IPS DF 19.7 (cell line): ENCODE data around the gene CCDC116.
"Not testable (repeated sequence)": the region's sequence is repeated elsewhere in the genome, so short reads cannot be mapped to it uniquely, and the experiment has no call there.

ENCODE experiments used
- DNase-seq: peaks from one replicate; pipeline ENCODE4 v3.0.0-alpha.2; 2013; ENCODE audit warnings: low read depth, low spot score

CCDC116 gene, protein sequence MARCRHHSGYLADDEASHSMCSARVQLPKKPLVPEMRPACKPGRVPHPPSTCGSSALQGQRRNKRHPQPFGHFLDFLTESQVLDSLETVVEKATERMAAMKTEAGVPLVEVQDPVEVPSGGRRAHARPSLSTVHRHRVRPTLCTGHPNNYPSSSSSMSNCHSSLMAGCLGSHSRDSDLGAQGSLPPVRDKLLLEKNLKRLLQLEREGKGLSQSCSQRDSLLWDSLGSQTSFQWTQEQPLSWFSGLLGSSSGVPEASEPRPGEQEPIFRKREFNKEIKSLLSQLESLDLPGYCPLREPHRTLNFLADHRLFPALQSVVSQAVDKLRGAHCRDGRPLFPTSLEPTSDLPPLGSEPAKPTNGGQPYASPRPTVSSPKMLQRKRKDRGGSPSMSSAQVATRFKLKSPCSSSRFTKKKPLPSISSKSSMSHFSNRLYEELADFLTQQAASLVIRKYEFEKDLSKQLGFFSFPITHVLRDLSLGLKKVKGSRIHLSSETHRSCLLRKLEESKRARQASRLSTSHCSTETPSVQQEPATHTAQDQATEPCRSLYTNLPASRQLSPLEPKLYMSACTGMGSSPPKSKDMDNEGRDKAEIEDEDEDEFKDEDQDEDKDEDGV

GRCh38 chr22:21632237-21632895 lies at the start of gene CCDC116:
Gene CCDC116 (plus strand): TSS chr22:21632760. CDS start chr22:21633182, 422 bp downstream.
- DNase-seq: no peak

DNA sequence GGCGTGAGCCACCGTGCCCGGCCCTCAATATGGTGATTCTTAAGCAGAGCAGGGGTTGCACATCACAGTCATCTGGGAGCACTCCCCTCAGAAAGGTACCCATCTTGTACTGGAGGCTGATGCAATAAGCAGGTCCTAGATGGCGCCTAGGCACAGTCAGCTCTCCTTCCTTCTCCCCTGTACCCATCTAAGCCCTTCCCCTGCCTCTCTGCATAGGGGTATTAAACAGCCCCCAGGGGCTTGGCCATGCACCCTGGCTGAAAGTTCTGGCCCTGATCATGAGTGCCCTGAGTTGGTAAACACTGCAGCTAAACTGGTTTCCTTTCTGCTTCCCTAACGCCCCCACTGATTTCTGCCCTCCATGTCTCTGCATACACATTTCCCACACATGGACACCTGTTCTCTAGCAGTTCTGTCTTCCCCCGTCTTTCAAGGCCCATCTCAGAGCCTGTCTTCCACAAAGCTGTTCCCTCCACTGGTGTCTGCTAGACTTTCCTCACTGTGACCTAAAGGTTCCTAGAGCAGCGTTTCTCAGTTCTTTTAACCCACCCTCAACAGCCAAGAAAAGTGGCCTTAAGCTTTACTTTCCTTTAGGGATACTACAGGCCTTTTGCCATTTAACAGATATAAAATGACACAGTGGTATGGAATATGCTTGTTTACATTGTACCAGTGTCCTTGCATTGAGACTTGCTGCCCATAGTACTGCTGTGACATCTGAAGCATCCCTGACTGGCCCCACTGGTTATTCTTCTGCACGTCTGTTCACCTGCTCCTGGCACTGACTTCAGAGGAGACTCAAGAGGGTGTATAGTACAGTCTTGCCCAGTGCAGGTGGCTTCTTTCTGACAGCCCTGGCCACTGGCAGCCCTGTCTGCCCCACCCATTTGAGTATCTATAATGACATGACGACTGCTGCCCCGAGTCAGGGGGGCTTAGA lies 49.5 kb upstream of the CCDC116 start:
- DNase-seq: no peak

- no peak for DNase-seq
Measured at GRCh38 chr22:21585389-21585788, 47.2 kb upstream of the CCDC116 start.

DNA sequence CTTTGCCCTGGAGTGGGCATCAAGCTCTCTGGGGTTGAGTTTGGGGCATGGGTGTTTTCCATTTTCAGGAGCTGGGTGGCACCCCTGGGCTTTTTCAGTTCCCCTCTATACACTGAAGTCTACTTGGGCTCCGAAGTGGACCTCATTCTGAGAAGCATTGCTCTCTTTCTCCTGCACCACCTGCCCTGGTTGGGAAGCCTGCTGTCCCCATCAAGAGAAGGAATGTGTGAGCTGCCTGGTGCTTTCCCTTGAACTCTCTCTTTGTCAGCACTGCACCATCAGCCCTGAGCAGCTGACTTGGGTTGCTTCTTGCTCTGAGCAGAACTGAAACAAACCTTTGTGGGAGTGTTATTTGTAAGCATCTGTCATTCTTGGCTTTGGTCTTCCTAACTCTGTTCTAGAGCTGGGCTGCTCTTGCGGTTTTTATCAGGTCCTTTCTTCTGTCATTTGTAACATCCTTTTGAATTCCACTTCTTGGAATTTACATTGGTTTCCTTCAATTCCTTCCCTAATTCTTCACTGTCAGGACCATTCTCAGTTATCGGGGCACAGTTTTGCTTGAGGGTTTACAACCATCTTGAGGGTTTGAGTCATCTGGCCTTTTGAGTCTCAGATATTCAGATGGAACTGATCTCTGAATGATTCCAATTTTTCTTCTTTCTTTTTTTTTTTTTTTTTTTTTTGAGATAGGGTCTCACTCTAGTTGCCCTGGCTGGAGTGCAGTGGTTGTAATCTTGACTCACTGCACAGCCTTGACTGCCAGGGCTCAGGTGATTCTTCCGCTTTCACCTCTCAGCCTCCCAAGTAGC lies 44.6 kb upstream of the CCDC116 start:
- DNase-seq: no peak

GRCh38 chr22:21589396-21589795 lies 43.2 kb upstream of the CCDC116 start:
- no peak for DNase-seq

DNA sequence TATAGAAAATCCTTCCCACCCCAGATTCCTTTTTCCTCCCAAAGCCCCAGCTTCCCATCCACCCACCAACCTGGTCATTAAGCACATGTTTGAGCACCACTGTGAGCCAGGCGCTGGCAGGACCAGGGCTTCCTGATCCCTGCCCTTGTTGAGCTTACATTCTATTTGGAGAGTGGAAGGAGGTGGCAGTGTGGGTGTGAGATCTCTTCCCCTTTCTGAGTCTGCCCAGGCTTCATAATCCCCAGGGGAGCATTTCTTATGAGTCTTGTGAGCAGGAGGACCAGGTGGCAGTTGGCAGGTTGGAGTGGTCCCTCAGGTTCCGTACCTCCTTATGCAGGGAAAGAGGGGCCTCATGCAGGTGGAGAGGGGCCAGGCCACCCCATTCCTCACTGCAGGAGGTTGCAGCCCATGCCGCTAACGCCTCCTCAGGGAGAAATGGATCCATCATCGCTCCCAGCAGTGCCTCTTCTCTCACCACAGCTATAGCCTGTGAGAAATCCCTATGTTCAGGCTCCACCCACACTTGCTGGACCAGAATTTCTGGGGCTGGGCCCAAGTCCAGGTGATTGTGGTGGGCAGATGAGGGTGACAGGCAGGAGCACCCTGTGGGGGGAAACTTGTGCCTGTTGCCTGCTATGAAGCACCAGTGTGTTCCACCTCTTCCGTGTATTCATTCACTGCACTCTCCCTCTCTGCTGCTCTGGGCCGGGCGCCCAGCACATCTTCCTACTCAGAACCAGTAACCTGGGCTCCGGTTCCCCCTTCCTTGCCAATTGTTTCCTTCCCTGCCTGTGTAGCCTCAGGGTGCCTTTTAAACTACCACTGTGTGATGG lies 41.5 kb upstream of the CCDC116 start:
- no peak for DNase-seq

GRCh38 chr22:21591695-21592094 lies 40.9 kb upstream of the CCDC116 start:
- no peak for DNase-seq

DNA sequence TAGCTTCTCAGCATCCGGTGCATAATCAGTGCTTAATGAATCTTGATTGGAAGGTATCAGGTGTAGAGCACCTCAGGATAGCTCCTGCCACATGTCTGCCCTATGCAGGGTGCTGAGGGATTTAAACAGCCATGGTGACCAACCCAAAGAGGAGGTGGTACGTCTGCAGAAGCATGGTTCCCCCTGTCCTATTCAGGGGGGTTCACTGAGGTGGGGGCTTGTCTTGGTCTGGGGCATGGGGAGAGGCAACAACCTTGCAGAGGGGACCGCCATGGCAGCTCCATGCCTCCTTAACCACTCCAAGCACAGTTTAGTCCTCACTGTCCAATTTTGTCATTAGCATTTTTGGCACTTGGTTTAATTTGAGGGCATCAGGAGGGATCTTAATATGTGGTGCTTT lies 40.1 kb upstream of the CCDC116 start:
- DNase-seq: no peak

DNA sequence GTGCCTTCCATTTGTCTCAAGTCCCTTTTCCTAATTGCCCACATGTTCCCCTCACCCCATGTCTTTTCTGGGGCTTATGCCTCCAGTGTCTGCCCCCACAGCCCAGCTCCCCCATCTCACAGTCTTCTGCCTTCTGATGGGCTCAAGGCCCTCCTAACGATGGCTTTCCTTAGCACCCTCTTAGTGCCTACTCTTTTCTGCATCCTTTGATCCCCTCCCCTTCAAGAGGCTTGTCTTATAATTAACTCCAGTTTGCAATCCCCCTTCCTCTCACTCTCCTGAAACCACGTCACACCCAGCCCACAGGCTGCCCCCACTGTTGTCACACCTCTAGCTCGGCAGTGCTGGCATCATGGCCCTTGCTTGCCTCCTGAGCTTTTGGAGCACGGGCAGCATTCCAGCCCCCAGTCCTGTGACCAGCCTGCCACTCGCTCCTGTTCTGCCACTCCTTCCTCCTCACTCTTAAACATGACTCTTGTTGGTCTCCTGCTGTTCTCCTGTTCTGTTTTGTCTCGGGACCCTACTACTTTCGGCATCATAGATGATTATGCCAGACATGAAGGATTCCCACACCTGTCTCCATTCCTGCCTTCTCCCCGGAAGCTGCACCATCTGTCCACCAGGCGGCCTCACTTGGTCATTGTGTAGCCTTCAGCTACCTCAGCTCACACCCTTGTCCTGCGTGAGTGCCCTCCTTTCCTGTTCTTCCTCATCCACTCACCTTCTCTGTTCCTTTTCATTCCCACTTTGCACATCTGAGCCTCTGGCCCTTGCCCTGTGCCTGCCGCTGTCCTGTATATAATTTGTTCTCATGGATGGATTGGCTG lies 38.9 kb upstream of the CCDC116 start:
- no peak for DNase-seq

DNA sequence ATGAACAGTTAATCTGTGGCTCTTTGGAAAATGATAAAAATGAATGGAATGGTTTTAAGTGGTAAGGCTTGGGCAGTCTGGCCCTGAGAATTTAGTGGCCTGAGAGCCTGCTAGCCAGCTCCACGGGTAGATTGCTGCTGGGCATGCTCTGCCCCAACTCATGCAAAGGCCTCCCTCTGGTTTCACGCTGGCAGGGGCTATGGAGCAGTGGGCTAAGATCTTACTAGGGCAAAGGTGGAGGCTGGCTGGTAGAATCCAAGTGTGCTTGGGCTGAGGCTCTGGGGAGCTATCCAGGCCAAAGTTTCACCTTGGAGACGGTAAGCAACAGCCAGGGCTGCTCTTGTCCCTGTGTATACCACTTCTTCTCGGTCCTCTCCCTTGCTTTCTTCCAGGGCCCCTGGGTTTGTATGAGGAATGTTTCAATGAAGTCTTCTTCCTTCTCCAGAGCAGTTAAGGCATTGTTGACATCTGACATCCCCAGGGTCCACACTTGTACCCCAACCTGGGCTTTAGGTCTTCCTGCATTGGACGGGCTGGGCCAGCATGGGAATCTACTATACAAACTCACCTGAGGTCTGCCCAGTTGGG lies 37.6 kb upstream of the CCDC116 start:
- no peak for DNase-seq

DNA sequence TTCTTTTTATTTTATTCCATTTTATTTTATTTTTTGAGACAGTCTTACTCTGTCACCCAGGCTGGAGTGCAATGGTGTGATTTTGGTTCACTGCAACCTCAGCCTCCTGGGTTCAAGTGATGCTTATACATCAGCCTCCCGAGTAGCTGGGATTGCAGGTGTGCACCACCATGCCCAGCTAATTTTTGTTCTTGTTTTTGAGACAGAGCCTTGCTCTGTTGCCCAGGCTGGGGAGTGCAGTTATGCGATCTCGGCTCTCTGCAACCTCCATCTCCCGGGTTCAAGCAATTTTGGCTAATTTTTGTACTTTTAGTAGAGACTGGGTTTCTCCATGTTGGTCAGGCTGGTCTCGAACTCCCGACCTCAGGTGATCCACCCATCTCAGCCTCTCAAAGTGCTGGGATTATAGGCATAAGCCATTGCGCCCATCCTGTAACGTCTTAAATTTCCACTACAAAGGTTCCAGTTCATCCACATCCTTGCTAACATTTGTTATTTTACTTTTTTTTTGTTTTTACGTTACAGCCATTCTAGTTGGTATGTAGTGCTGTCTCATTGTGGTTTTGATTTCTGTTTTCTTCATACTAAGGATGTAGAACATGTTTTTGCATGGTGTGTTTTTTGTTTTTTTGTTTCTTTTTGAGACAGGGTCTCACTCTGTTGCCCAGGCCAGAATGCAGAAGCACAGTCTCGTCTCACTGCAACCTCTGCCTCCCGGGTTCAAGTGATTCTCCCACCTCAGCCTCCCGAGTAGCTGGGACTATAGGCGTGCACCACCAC lies 36.0 kb upstream of the CCDC116 start:
- not testable (repeated sequence) for DNase-seq

GRCh38 chr22:21598302-21598701 lies 34.3 kb upstream of the CCDC116 start:
- DNase-seq: no peak

GRCh38 chr22:21599053-21599893 lies 33.3 kb upstream of the CCDC116 start:
- DNase-seq: no peak

DNA sequence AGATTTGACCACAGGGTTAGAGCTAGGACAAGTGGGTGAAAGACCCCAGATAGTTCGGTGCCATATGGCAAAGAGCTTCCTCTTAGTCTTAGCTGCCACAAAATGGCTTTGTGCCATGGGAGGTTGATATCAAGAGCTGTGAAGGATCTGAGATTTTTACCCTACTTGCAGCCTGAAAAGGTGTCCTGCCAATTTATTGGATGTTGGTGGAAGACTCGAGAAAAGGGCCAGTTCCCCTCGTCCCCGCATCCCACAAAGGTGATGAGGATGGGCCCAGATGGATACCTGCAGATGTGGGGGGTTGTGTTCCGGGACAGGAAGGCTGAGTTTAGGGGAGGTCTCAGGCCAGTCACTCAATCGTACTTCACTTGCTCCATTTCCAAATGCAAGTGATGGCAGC lies 30.0 kb upstream of the CCDC116 start:
- no peak for DNase-seq

- DNase-seq: no peak
Measured at GRCh38 chr22:21603973-21604372, 28.6 kb upstream of the CCDC116 start.

DNA sequence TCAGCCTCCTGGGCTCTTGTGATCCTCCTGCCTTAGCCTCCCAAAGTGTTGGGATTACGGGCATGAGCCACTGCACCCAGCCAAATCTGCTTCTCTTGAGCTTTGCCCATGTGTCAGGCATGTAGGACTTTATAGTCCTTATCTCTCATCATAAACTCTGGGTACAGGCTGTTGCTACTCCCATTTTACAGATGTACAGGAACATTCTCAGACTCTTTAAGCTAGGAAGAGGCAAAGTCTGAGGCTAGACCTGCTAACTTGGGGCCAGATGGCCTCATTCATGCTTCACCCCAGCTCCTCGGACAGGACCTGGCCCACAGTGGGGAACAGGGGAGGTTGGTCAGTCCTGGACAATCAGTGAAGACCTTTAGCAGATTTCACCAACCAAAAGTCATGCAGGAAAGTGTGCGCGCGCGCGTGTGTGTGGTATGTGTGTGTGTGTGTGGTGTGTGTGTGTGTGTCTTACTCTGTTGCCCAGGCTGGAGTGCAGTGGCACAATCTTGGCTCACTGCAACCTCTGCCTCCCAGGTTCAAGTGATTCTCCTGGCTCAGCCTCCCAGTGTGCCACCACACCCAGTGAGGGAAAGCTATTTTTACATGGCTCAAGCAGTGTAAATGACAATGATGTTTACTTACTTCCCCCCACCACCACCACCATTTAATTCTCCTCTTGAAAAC lies 26.5 kb upstream of the CCDC116 start:
- no peak for DNase-seq
